ENCODE data around the gene MAPK8IP2.

The MAPK8IP2 gene

GRCh38 chr22:50600538-50600937 lies at the start of gene MAPK8IP2:
Gene MAPK8IP2 (plus strand): TSS chr22:50600793. CDS start chr22:50600819, 26 bp downstream.
- no peak for DNase-seq

DNA sequence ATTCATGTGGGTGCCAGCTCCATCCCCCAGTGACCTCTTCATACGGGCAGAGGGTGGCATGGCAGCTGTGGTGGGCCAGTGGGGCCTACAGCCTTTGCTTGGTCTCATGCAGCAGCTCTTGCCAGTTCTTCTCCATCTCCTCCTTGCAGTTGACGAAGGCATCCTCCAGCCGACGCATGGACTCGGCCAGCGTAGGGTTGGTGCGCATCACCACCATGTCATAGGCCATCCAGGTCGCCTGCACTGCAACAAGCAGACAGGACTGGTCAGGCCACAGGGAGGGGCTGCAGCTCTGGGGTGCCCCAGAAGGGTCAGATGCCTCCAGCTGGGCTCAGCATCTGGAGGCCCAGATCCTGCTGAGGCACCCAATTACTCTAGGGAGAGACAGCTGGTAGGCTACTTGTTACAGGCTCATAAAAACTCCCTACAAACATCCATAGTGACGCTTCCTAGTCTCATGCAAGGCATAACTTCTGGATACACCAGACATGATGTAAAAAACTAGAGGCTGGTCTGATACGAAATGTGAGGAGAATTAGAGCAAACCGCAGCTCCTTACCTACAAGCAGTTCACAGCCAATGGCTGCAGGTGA lies 49.3 kb upstream of the MAPK8IP2 start:
- no peak for DNase-seq

DNA sequence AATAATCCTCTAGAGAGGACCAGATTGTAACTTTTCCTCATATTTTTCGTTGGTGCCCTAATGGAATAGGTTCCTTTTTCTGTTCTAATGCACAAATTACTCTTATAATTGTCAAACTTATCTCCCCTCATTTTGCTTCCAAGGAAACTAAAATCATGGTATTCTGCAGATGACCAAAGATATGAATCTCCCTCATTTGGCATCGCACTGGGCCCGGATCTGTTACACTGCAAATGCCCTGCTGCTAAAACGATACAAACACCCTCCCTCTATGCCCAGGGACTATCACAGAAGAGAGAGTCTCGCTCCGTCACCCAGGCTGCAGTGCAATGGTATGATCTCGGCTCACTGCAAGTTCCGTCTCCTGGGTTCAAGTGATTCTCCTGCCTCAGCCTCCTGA lies 47.3 kb upstream of the MAPK8IP2 start:
- DNase-seq: no peak

- DNase-seq: no peak
Observed at GRCh38 chr22:50556703-50557102, 43.9 kb upstream of the MAPK8IP2 start.

- no peak for DNase-seq
Observed at GRCh38 chr22:50560034-50560433, 40.6 kb upstream of the MAPK8IP2 start.

- no peak for DNase-seq
Observed at GRCh38 chr22:50561401-50562358, 38.9 kb upstream of the MAPK8IP2 start.

GRCh38 chr22:50562523-50563412 lies 37.8 kb upstream of the MAPK8IP2 start, which contains the start of gene SYCE3:
Gene SYCE3 (minus strand): TSS chr22:50562919. CDS start chr22:50556405, 6,514 bp downstream.
- peak; percentile 99 for DNase-seq

- DNase-seq: no peak
Observed at GRCh38 chr22:50563413-50564160, 37.0 kb upstream of the MAPK8IP2 start.

GRCh38 chr22:50564289-50564688 lies 36.3 kb upstream of the MAPK8IP2 start:
- no peak for DNase-seq

DNA sequence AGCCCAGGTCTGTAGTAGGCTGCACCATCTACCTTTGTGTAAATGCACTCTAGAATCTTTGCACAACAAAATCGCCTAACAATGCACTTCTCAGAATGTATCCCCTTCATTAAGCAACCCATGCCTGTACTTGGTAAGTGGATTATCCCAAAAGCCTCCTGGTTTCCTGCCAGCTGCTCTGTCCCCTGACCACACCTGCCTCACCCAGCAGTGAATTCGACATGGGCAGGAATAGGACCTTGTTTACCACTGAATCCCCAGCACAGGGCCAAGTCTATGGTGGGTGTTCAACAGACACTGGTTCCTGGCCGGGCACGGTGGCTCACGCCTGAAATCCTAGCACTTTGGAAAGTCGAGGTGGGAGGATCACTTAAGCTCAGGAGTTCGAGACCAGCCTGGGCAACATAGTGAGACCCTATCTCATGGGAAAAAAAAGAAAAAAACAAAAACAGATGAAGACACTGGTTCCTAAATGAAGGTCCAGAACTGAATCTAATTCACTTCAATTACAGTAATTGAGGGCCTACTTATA lies 32.8 kb upstream of the MAPK8IP2 start:
- no peak for DNase-seq

- DNase-seq: no peak
Observed at GRCh38 chr22:50568626-50569025, 32.0 kb upstream of the MAPK8IP2 start.

- DNase-seq: no peak
Observed at GRCh38 chr22:50569041-50569459, 31.5 kb upstream of the MAPK8IP2 start.

GRCh38 chr22:50569896-50570535 lies 30.6 kb upstream of the MAPK8IP2 start:
- no peak for DNase-seq

DNA sequence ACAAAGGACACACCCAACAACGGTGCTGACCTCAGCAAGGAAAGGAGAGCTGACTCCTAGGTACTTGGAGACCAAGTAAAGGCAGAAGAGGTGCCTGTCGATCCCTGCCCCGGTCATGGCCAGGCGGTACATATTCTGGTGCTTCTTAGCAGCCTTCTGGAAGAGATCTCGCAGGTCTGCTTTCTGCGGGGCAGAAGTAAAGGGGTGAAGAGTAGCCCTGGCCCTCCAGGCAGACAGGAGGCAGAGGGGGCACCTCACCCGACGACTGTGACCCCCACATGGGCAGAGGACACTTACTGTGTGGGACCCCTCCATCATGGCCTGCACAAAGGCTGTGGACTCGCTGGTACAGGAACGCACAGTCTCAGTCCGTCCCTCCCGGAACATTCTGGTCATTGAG lies 29.7 kb upstream of the MAPK8IP2 start:
- no peak for DNase-seq

GRCh38 chr22:50571264-50572175 lies 29.1 kb upstream of the MAPK8IP2 start:
- DNase-seq: no peak

DNA sequence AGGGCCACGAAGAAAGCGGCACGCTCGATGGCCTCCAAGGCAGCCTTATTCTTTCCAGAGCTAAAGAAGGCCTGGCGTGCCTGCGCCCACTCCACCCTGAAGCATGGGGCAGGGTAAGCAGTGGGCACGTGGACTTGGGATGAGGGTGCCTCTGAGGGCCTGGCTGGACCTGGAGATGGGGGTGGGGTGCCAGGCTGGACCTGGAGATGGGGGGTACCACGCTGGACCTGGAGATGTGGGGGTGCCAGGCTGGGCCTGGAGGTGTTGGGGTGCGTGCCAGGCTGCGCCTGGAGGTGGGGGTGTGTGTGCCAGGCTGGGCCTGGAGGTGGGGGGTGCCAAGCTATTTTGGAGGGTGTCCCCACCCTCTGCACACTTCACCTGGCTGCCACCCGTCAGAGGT lies 27.6 kb upstream of the MAPK8IP2 start:
- no peak for DNase-seq

- DNase-seq: no peak
Observed at GRCh38 chr22:50573491-50574382, 26.9 kb upstream of the MAPK8IP2 start.

GRCh38 chr22:50574383-50574755 lies 26.2 kb upstream of the MAPK8IP2 start:
- no peak for DNase-seq

- DNase-seq: no peak
Observed at GRCh38 chr22:50575426-50575941, 25.1 kb upstream of the MAPK8IP2 start.
